Sciatic nerve (tissue), 2 donors: ENCODE results near the gene OR51B2. TPM values are rescaled to one million over a fixed set of nuclear protein-coding genes. Genes with fewer than 3 reads are reported as not detected.
"Not testable (repeated sequence)": the region's sequence is repeated elsewhere in the genome, so short reads cannot be mapped to it uniquely, and the experiment has no call there.

Experiments used
- ATAC-seq: fragments of 200-7000 bp; cut with Tn5 transposase; one replicate; pipeline ENCODE4 v1.9.1; 2020; ENCODE audit warnings: mild to moderate bottlenecking, moderate library complexity
- DNase-seq: peaks from one replicate; pipeline ENCODE4 v3.0.0-alpha.2; 2020; ENCODE audit warnings: low spot score
- intact Hi-C: fragments of 100-400 bp; cut with DNase I; formaldehyde crosslinking; loops from one replicate; pipeline ENCODE4 v1.14.2; 2022
- total RNA-seq: library from RNA; stranded (reverse); fragmentation: NEBNext Ultra II Directional; extraction: Animal tissue kit (Norgen Biotek cat#: 25700); gene quantifications from one replicate; pipeline ENCODE4 v1.2.1, GENCODE V29; 2021
- donor health status: DM: no; HTN: no; CAD: no.
- donor health status: DM: no; HTN: no; CAD: no.

OR51B2 gene
- total RNA-seq, 1 donor from 2014 or later, result 0.40 TPM

- intact Hi-C loops, result no loop called here
- ATAC-seq (no peak), DNase-seq (no peak)
These were observed 6.8 kb downstream of the OR51B2 start for GRCh38 chr11:5317292-5317691.

DNA sequence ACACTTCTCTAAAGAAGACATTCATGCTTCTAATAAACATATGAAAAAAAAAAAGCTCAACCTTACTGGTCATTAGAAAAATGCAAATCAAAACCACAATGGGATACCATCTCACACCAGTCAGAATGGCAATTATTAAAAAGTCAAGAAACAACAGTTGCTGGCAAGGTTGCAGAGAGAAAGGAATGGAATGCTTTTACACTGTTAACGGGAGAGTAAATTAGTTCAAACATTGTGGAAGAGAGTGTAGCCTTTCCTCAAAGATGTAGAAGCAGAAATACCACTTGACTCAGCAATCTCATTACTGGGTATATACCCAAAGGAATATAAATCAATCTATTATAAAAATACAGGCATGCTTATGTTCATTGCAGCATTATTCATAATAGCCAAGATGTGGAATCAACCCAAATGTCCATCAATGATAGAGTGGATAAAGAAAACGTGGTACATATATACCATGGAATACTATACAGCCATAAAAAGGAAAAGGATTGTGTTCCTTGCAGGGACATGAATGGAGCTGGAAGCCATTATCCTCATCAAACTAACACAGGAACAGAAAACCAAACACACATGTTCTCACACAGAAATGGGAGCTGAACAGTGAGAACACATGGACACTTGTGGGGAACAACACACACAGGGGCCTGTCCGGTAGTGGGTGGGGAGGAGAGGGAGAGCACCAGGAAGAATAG, 10.6 kb downstream of the OR51B2 start:
- ATAC-seq, intact Hi-C loops, DNase-seq: not testable (repeated sequence)

DNA sequence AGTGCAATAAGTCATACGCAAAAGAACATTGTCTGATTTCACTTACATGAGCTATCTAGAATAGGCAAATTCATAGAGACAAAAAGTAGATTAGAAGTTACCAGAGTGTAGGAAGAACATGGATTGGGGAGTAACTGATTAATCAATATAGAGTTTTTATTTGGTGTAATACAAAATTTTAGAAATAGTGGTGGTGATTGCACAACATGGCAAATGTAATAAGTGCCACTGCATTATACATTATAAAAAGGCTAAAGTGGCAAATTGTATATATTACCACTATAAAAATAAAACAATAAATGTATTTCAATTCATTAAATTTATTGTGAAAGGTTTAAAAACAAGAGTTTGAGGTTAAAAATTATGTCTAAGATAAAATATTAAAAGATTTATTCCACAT, 13.7 kb downstream of the OR51B2 start:
- DNase-seq, result no peak
- no peak for ATAC-seq
- intact Hi-C loops, result no loop called here

DNA sequence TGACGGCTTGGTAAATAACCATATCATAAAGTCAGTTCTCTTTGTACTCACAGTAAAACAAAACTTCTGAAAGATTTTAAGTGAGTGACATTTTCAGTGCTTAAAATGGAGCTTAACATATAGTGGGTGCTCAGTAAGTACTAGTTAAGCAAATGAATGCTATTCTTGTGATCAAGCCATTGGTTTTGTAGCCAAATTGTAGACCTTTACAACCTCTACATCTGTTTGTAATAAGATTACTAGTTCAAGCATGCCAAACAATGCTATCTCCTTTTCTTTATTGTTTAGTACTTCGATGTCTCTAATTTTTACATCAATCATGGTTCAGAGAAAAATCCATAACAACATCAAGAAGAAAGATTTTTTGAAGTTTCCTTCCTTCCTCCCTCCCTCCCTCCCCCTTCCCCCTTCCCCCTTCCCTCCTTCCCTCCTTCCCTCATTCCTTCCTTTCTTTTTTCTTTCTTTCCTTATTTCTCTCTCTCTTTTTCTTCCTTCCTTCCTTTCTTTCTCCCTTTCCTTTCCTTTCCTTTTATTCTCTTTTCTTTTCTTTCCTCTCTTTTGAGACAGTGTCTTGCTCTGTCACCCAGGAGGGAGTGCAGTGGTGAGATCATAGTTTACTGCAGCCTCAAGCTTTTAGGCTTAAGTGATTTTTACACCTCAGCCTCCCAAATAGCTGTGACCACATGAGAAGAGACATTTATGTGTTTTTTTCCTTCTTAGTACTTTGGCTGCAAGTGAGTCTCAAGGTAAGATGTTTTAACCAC, 16.7 kb downstream of the OR51B2 start:
- ATAC-seq (no peak), DNase-seq (no peak)
- intact Hi-C loops, result no loop called here

GRCh38 chr11:5304046-5304445, 20.1 kb downstream of the OR51B2 start:
- ATAC-seq, result no peak
- intact Hi-C loops, result no loop called here
- no peak for DNase-seq

DNA sequence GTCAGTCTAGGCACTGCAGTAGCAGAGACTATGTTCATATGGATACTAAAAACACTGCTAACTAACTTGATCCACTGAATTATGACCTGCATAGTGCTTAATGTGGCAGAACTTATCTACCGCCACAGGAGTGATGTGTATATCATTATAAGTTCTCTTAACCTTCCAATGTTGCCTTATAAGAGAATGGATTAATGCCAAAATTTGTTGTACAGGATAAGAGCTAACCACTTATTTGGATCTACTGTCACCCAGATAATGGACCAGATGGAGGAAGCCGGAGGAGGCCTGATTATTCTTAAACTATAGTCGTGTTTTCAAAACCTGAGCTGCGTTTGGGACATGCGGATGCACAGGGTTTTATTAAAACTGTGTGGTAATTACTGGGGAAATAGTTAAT, 20.5 kb downstream of the OR51B2 start:
- ATAC-seq, result no peak
- intact Hi-C loops, result no loop called here

GRCh38 chr11:5301846-5302245, 22.3 kb downstream of the OR51B2 start, which contains the start of gene OR51B4:
Gene OR51B4, minus strand, starts transcription at chr11:5301946. Its CDS starts 0 bp downstream, at chr11:5301946.
- intact Hi-C loops, result no loop called here
- DNase-seq (no peak), ATAC-seq (no peak)

More for the DNA sequence above, 20.5 kb downstream of the OR51B2 start:
- DNase-seq, result no peak

- intact Hi-C loops, result no loop called here
- ATAC-seq, result no peak
- no peak for DNase-seq
These were observed 23.8 kb downstream of the OR51B2 start for GRCh38 chr11:5300251-5300650.

GRCh38 chr11:5298451-5298850, 25.6 kb downstream of the OR51B2 start:
- DNase-seq, result no peak

DNA sequence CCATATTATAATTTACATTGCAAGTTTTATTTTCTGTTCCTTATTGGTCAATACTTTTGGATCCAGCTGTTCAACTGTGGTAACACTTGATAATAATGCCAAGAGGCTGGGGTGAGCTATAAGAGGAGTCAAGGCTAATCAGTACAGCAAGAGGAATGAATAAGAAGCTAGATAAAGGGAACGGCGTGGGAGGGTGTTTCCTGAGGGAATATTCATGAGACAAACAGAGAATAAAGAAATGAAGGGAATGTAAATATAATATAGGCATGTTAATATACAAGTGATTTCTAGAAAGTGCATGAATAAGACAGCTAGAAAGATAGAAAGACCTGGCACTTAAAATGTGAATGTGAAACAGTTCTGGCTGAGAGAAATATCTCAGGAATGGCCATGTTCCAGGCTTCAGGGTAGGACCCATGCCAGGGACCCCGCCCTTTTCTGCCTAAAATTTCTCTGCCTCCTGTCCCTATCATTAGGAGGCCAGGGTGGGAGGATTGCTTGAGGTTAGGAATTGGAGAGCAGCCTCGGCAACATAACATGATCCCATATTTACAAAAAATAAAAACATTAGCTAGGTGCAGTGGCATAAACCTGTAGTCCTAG, 26.3 kb downstream of the OR51B2 start:
- ATAC-seq (no peak), DNase-seq (no peak)
- intact Hi-C loops, result no loop called here

More at GRCh38 chr11:5298451-5298850, 25.6 kb downstream of the OR51B2 start:
- intact Hi-C loops, result no loop called here
- no peak for ATAC-seq

- DNase-seq, intact Hi-C loops, ATAC-seq: not testable (repeated sequence)
These were observed 29.6 kb downstream of the OR51B2 start for GRCh38 chr11:5294342-5294995.

GRCh38 chr11:5293028-5293427, 31.1 kb downstream of the OR51B2 start:
- intact Hi-C loops, result no loop called here
- ATAC-seq, result no peak

DNA sequence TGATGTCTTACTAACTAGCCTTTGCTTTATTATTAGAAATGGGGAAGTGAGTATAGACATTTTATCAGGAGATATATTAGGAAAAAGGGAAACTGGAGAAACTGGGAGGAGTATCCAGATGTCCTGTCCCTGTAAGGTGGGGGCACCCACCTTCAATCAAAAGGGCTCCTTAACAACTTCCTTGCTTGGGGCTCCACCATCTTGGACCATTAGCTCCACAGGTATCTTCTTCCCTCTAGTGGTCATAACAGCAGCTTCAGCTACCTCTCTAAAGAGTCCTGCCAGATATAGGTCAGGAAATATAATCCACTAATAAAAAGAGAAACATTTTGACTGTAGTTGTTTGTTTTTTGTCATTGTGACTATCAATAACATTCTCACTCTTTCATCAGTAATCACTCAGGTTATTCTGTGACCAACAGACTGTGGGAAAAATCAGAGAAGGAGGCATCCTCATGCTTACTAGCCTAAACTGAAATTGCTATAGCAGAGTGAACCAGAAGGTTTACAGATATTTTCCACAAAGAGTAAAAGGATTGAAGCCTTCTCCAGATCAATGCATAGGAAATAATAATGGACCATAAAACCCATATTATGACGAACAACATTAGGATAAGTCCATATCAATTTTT, 32.8 kb downstream of the OR51B2 start:
- ATAC-seq (no peak), DNase-seq (no peak)
- intact Hi-C loops, result no loop called here

More at GRCh38 chr11:5293028-5293427, 31.1 kb downstream of the OR51B2 start:
- no peak for DNase-seq

DNA sequence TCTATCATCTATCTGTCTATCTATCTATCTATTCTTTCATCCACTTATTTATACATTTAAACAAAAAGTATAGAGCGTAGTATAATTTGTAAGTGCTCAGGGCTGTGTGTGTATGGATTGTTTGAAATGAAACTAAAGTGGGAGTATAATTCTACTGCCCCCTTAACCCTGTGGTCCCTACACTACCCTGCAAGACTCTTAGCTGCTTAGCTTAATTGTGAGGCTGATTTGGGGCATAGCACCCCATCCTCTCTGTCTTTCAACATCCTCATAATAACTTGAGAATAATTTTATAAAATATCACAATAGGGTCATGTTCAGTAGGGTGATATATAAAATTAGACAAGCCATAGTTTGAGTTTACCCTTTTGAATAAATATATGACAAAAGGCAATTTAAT, 34.0 kb downstream of the OR51B2 start:
- no peak for ATAC-seq
- intact Hi-C loops, result no loop called here
- DNase-seq, result no peak

DNA sequence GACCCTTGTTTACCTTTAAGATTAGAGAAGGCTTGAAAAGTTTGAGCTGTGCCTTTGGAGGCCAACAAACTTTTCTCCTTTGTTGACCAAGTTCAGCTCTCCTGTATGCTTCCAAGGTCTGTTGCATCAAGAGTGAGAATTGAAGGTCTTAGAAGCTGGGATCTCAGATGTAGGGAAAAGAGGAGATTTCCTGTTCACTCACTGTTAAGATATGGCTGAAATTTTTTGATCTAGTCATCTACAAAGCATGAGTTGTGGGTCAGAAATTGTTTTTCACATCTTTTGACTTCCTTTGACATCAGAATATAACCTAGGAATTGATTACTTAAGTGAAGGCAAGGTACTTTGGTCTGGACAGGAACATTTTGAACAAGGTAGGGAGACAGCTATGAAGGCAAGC, 34.4 kb downstream of the OR51B2 start:
- DNase-seq (no peak), ATAC-seq (no peak)
- intact Hi-C loops, result no loop called here

DNA sequence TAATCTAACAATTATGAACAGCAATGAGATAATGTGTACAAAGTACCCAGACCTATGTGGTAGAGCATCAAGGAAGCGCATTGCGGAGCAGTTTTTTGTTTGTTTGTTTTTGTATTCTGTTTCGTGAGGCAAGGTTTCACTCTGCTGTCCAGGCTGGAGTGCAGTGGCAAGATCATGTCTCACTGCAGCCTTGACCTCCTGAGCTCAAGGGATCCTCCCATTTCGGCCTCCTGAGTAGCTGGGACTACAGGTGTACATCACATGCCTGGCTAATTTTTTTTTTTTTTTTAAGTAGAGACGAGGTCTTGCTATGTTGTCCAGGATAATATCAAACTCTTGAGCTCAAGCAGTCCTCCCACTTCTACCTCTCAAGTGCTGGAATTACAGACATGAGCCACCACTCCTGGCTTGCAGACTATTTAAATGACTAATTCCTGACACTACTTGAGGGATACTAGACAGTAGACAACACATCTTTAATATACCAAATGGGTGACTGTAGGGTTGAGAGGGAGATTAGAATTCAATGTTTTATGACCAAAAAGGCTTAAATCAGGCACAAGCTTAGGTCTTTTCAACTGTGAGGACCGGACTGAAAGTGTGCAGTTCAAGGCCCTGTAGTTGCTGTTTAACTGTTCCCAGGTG, 35.1 kb downstream of the OR51B2 start:
- DNase-seq, result no peak
- ATAC-seq, result no peak
- intact Hi-C loops, result no loop called here

DNA sequence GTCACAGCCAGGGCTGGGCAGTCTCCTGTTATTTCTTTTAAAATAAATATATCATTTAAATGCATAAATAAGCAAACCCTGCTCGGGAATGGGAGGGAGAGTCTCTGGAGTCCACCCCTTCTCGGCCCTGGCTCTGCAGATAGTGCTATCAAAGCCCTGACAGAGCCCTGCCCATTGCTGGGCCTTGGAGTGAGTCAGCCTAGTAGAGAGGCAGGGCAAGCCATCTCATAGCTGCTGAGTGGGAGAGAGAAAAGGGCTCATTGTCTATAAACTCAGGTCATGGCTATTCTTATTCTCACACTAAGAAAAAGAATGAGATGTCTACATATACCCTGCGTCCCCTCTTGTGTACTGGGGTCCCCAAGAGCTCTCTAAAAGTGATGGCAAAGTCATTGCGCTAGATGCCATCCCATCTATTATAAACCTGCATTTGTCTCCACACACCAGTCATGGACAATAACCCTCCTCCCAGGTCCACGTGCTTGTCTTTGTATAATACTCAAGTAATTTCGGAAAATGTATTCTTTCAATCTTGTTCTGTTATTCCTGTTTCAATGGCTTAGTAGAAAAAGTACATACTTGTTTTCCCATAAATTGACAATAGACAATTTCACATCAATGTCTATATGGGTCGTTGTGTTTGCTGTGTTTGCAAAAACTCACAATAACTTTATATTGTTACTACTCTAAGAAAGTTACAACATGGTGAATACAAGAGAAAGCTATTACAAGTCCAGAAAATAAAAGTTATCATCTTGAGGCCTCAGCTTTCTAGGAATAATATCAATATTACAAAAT, 35.8 kb downstream of the OR51B2 start:
- DNase-seq (no peak), ATAC-seq (no peak)
- intact Hi-C loops, result no loop called here

- ATAC-seq (no peak), DNase-seq (no peak)
- intact Hi-C loops, result no loop called here
These were observed 37.2 kb downstream of the OR51B2 start for GRCh38 chr11:5286901-5287300.
